DOHH2 (cell line): ENCODE data around the gene S100A16.

Experiments
- H3F3A ChIP-seq: fragments of 200-600 bp; sonication (generic), shearing (Covaris generic); 2 replicates; pipeline ENCODE4 v1.6.0; 2016; ENCODE audit warnings: antibody characterized with exemption, mild to moderate bottlenecking; ENCODE audit not compliant: control insufficient read depth, insufficient read depth
- H3K27ac ChIP-seq: fragments of 200-600 bp; sonication (generic); 2 replicates; pipeline ENCODE4 v1.5.1; 2014; ENCODE audit warnings: low read depth, mild to moderate bottlenecking, low read length, moderate library complexity
- H3K27me3 ChIP-seq: fragments of 200-600 bp; sonication (generic); 2 replicates; pipeline ENCODE4 v1.6.1; 2014; ENCODE audit warnings: mild to moderate bottlenecking, low read length, mixed read lengths; ENCODE audit not compliant: control insufficient read depth
- H3K36me3 ChIP-seq: fragments of 200-600 bp; sonication (generic); 2 replicates; pipeline ENCODE4 v1.6.1; 2014; ENCODE audit warnings: mild to moderate bottlenecking, low read length, moderate library complexity, mixed read lengths; ENCODE audit not compliant: control insufficient read depth
- H3K4me1 ChIP-seq: fragments of 200-600 bp; sonication (generic); 2 replicates; pipeline ENCODE4 v1.6.1; 2014; ENCODE audit warnings: mild to moderate bottlenecking, low read length, mixed read lengths; ENCODE audit not compliant: control insufficient read depth
- H3K4me2 ChIP-seq: fragments of 200-600 bp; sonication (generic); 2 replicates; pipeline ENCODE4 v1.6.0; 2014; ENCODE audit warnings: mild to moderate bottlenecking, low read length, moderate library complexity
- H3K4me3 ChIP-seq: fragments of 200-600 bp; sonication (generic); 2 replicates; pipeline ENCODE4 v1.5.1; 2014; ENCODE audit warnings: mild to moderate bottlenecking, low read length, mixed read lengths
- H3K79me2 ChIP-seq: fragments of 200-600 bp; sonication (generic); 2 replicates; pipeline ENCODE4 v1.6.1; 2014; ENCODE audit warnings: mild to moderate bottlenecking, low read length, mixed read lengths; ENCODE audit not compliant: control insufficient read depth
- H3K9me2 ChIP-seq: fragments of 200-600 bp; sonication (generic); replicated peaks from 2 replicates; pipeline ENCODE4 v1.6.1; 2014; ENCODE audit warnings: mild to moderate bottlenecking, low read length, mixed read lengths; ENCODE audit not compliant: control insufficient read depth
- H3K9me3 ChIP-seq: fragments of 200-600 bp; sonication (generic); 2 replicates; pipeline ENCODE4 v1.6.1; 2014; ENCODE audit warnings: antibody characterized with exemption, low read length, mixed read lengths; ENCODE audit not compliant: control insufficient read depth, insufficient read depth
- H4K20me1 ChIP-seq: fragments of 200-600 bp; sonication (generic); 2 replicates; pipeline ENCODE4 v1.6.0; 2014; ENCODE audit warnings: low read depth, mild to moderate bottlenecking, antibody characterized with exemption, low read length, moderate library complexity; ENCODE audit not compliant: control insufficient read depth, insufficient read depth
- CTCF ChIP-seq: fragments of 200-600 bp; sonication (generic); IDR thresholded peaks from one replicate; pipeline ENCODE4 v1.5.1; 2014; ENCODE audit warnings: antibody characterized with exemption, mild to moderate bottlenecking, low read depth, low read length; ENCODE audit not compliant: poor library complexity, severe bottlenecking
- EZH2phosphoT487 ChIP-seq: fragments of 200-600 bp; sonication (generic); IDR thresholded peaks from 2 replicates; pipeline ENCODE4 v1.6.1; 2017; ENCODE audit warnings: borderline replicate concordance, mild to moderate bottlenecking, antibody characterized with exemption, low read length, moderate library complexity, mixed read lengths

Gene S100A16

GRCh38 chr1:153646672-153647345 lies 33.9 kb upstream of the S100A16 start:
- no peak overlapping the region for H3K4me3 ChIP-seq
- H3K27me3 ChIP-seq, result no peaks in the 10 kb centered on the region
- H3K27ac ChIP-seq, result no peak overlapping the region
- no peaks in the 10 kb centered on the region for H3K4me1 ChIP-seq
- peaks cover 55% of the 10 kb centered on the region for H3K36me3 ChIP-seq
- no peaks in the 10 kb centered on the region for H4K20me1 ChIP-seq
- H3F3A ChIP-seq, result peaks cover 17% of the 10 kb centered on the region
- H3K9me3 ChIP-seq, result no peaks in the 10 kb centered on the region
- no peaks in the 10 kb centered on the region for H3K9me2 ChIP-seq
- no peak overlapping the region for H3K4me2 ChIP-seq
- no peaks in the 10 kb centered on the region; the same call in 1 of the 2 replicates for H3K79me2 ChIP-seq
- TF ChIP-seq CTCF, result no peak

- Histone ChIP-seq H3K4me3 (no peak overlapping the region), H3K27ac (no peak overlapping the region), H3K4me1 (no peaks in the 10 kb centered on the region), H3K36me3 (peaks cover 85% of the 10 kb centered on the region), H3K79me2 (peaks cover 12% of the 10 kb centered on the region), H3K9me3 (no peaks in the 10 kb centered on the region), H3F3A (peaks cover 17% of the 10 kb centered on the region), H4K20me1 (no peaks in the 10 kb centered on the region), H3K27me3 (no peaks in the 10 kb centered on the region), H3K9me2 (no peaks in the 10 kb centered on the region), H3K4me2 (no peak overlapping the region)
- no peak for TF ChIP-seq CTCF
Observed at GRCh38 chr1:153643816-153644215, 30.9 kb upstream of the S100A16 start.

- no peaks in the 10 kb centered on the region for H4K20me1 ChIP-seq
- H3K36me3 ChIP-seq, result peaks cover 91% of the 10 kb centered on the region
- H3K9me2 ChIP-seq, result no peaks in the 10 kb centered on the region
- no peaks in the 10 kb centered on the region for H3K27me3 ChIP-seq
- no peaks in the 10 kb centered on the region for H3K9me3 ChIP-seq
- H3K4me2 ChIP-seq, result no peak overlapping the region
- peaks cover 15% of the 10 kb centered on the region for H3K79me2 ChIP-seq
- H3K4me1 ChIP-seq, result no peaks in the 10 kb centered on the region
- peaks cover 17% of the 10 kb centered on the region for H3F3A ChIP-seq
- TF ChIP-seq EZH2phosphoT487 (no peak), CTCF (no peak)
- H3K27ac ChIP-seq, result no peak overlapping the region
- H3K4me3 ChIP-seq, result no peak overlapping the region
Observed at GRCh38 chr1:153643100-153643499, 30.2 kb upstream of the S100A16 start.
